Measurements from ENCODE around the gene ANO7.

GRCh38 chr2:241200822-241201395, 12.4 kb downstream of the ANO7 start:
- TF ChIP-seq CTCF (conservative IDR thresholded peaks at IDR 0.05): no peak
- no peak for TF ChIP-seq ZFX (IDR thresholded peaks at IDR 0.05)

Measured in C4-2B (cell line).